GM10266 (cell line): ENCODE data around the gene SLC8A2.

ENCODE experiments used
- DNase-seq: peaks from one replicate; pipeline ENCODE4 v3.0.0; 2012; ENCODE audit errors: extremely low spot score
- TF ChIP-seq, protein P1 (sequence below): IDR thresholded peaks from 2 replicates; pipeline ENCODE4 v1.5.1; 2012; ENCODE audit warnings: mild to moderate bottlenecking, low read depth; ENCODE audit not compliant: control insufficient read depth, insufficient read depth; ENCODE audit errors: missing control alignments

Gene SLC8A2

DNA sequence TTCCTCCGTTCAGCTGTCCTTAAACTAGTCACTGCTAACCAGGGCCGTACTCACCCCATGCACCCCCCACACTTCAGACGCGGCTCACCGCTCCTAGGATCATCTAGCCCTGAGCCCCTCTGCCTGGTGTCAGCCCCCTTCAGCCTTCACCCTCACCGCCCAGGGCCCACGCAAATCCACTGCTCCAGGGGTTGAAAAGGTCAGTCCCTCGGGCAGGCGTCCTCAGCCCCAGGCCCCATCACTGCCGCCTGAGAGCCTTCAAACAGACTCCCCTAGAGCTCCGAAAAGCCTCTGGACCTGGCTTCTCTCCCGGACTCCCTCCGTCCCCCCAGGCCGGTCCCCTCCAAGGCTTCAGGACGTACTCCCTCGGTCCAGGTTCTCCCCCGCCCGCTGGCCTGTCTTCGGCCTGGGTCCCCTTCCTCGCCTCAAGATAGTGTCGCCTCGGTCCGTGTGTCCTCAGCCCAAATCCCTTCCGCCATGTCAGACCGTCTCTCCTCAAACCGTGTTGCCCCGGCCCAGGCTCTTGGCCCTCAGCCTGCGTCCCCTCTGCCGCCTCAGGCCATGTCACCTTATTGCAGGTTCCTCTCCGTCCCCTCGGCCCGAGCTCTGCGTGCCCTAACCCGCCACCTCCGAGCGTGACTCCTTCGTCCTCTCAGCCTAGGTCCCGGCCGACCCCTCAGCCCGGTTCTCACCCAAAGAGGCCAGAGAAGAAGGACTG lies 42.6 kb upstream of the SLC8A2 start:
- no peak for DNase-seq
- TF ChIP-seq, protein P1, sequence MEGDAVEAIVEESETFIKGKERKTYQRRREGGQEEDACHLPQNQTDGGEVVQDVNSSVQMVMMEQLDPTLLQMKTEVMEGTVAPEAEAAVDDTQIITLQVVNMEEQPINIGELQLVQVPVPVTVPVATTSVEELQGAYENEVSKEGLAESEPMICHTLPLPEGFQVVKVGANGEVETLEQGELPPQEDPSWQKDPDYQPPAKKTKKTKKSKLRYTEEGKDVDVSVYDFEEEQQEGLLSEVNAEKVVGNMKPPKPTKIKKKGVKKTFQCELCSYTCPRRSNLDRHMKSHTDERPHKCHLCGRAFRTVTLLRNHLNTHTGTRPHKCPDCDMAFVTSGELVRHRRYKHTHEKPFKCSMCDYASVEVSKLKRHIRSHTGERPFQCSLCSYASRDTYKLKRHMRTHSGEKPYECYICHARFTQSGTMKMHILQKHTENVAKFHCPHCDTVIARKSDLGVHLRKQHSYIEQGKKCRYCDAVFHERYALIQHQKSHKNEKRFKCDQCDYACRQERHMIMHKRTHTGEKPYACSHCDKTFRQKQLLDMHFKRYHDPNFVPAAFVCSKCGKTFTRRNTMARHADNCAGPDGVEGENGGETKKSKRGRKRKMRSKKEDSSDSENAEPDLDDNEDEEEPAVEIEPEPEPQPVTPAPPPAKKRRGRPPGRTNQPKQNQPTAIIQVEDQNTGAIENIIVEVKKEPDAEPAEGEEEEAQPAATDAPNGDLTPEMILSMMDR, result no peak

DNA sequence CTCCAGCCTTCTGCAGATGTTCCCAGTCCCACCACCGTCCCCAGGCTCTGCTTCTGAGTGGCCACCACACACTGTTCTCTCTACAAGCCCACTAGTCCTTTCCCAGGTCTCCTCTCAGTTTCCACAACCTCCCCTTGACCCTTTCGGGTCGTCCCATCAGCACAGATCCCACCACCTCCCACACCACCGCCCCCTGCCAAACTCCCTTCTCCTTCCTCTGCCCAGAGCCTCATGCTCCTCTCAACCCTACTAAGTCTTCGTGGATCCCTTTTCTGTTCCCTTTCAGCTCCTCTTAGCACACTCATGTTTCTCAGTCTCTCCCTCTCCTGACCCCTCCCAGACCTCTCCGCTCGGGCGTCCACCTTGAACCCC lies 41.2 kb upstream of the SLC8A2 start:
- DNase-seq, result no peak
- TF ChIP-seq, protein P1, result no peak

DNA sequence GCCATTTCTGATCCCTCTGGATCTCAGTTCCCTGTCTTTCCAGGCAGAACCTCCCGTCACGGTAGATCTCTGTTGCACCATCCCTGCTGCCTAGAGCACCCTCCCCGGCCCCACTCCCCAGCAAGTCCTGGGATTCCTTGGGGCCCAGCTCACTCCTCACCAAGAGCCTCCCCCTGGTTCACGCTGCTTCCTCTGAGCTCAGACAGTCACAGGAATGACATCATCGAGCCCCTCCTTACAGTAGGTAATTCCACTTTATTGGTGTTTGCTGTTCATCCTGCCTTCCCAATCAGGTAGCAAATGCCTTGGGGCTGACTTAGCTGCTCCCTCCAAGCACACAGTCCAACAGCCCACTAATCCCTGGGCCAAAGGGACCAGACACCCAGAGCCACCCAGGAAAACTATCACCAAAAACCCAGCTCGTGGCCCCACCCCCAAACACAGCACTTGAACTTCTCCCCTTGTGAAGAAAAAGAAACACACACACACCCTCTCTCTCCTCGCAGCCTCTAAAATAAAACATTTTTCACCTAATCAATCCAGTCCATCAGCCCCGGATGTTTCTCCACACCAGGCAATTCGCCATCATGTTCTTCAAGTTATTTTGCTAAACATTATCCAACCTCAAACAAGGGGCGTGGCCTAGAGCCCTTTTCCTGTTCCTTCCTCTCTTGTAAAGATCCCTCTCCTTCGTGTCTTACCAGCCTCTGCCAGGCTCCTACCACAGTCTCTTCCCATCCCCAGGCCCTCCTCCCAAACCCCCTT lies 40.7 kb upstream of the SLC8A2 start:
- no peak for DNase-seq
- TF ChIP-seq, protein P1, result no peak

DNA sequence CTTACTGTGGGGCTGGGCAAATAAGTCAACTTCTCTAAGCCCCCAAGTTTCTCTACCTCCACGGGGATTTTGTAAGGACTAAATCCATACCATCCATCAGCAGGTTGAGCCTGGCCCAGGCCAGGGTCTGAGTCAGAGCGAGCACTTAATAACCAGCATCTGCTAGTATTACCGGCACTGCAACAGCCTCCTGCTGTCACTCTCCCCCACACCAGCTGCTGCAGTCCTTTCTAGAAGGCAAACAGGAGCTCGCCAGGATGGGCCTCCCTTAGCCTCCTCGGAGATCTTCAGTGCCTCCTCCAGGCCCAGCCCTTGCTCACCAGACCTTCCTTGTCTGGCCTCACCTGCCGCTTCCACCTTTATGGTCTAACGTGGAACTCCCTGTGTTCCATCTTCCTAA lies 40.0 kb upstream of the SLC8A2 start:
- TF ChIP-seq, protein P1, result no peak
- DNase-seq, result no peak

DNA sequence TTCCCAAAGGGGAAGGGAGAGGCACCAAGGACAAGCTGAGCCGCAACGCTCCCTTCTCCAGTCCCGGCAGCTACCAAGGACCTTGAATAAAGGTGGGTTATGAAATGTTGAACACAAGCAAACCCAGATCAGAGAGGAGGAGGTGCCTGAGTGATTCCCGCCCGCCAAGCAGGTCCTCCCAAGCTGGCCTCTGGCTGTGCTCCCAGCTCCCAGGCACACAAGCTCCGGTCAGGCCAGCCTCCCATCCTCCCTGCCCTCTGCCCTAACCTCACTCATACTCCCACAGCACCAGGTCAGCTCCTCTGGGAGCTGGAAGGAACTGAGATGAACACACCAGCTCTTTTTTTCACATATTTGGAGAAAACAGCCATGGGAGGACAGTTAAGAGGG lies 39.4 kb upstream of the SLC8A2 start:
- no peak for DNase-seq
- TF ChIP-seq, protein P1, result no peak

DNA sequence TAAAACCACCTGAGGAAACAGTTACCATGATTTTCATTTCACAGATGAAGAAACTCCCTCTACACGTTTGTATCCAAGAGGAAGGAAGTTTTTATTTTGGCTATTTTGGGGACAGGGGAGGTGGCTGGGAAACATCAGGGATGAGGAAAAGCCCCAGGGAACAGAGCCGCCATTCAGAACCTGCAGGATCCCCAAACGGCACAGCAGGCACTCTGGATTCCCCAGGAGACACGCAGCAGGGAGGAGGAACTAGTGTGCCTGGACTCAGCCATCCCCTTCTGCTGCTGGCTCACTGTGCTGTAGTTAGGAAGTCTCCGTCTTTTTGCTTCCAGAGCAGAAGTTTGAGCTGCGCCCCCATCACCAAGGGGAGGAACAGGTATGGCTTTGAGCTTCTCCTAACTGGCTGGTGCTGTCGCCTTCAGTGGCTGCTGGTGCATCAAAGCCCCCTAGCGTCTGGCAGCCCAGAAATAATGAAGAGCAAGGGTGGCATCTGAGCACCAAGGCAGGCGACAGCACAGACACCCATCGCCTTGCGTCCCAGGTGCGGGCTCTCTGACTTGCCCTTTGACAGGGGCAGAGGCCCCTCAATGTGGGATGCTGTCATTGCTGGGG lies 38.9 kb upstream of the SLC8A2 start:
- TF ChIP-seq, protein P1, result no peak
- DNase-seq, result no peak

DNA sequence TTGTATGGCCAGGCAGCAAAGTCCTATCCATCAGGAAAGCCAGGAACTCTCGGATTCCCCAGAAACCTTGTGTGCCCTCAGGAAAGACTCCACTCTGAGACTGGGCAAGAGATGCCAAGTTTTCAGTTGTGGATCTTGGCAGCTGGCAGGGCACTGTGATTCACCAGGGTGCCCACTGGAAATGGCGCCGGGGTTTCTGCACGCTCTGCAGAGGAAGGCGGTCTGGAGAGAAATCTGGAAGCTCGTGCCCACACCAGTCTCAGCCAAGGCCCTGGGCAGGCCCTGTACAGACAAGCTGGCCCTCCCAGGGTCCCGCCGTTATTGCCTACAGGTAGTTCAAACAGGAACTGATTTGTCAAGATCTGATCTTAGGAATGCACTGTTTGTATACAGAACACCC lies 38.3 kb upstream of the SLC8A2 start:
- DNase-seq, result no peak
- TF ChIP-seq, protein P1, result no peak
